Activated naive CD4-positive, alpha-beta T cell treated with anti-CD3 and anti-CD28 coated beads, Interleukin-2, amount 50 U/mL, for 16 hours (primary cell): ENCODE results near the gene TOP3A.

Experiments
- DNase-seq: peaks from one replicate; pipeline ENCODE4 v3.0.0-alpha.2; 2020

Gene TOP3A

GRCh38 chr17:18253947-18254821 is 60.6 kb downstream of the TOP3A start:
- DNase-seq: no peak

- no peak for DNase-seq
Observed at GRCh38 chr17:18253187-18253884, 61.5 kb downstream of the TOP3A start.

GRCh38 chr17:18252160-18252559 is 62.6 kb downstream of the TOP3A start:
- no peak for DNase-seq

GRCh38 chr17:18251204-18251603 is 63.6 kb downstream of the TOP3A start:
- no peak for DNase-seq

DNA sequence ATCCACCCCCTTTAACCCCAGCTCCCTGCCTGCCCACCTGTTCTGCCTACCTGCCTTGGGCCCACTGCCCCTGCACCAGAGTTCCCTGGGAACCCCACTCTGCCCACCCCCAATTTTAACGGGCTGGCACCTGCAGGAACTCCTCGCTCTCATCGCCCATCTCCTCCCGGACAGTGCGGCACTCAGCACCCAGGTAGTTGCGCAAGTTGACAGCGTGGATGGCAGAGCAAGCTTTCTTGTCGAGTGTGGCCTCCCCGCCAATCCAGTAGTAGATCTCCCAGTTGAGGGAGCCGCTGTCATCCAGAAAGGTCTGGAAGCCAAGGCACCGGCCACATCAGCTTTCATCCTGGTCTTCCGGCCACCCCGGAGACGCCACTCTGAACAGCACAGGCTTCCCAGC is 64.1 kb downstream of the TOP3A start:
- DNase-seq: no peak

GRCh38 chr17:18250259-18250658 is 64.5 kb downstream of the TOP3A start:
- DNase-seq: no peak

- no peak for DNase-seq
Observed at GRCh38 chr17:18248811-18249210, 66.0 kb downstream of the TOP3A start.

GRCh38 chr17:18248300-18248731 is 66.5 kb downstream of the TOP3A start:
- peak; percentile 66 for DNase-seq

GRCh38 chr17:18247613-18248001 is 67.2 kb downstream of the TOP3A start:
- DNase-seq: no peak

DNA sequence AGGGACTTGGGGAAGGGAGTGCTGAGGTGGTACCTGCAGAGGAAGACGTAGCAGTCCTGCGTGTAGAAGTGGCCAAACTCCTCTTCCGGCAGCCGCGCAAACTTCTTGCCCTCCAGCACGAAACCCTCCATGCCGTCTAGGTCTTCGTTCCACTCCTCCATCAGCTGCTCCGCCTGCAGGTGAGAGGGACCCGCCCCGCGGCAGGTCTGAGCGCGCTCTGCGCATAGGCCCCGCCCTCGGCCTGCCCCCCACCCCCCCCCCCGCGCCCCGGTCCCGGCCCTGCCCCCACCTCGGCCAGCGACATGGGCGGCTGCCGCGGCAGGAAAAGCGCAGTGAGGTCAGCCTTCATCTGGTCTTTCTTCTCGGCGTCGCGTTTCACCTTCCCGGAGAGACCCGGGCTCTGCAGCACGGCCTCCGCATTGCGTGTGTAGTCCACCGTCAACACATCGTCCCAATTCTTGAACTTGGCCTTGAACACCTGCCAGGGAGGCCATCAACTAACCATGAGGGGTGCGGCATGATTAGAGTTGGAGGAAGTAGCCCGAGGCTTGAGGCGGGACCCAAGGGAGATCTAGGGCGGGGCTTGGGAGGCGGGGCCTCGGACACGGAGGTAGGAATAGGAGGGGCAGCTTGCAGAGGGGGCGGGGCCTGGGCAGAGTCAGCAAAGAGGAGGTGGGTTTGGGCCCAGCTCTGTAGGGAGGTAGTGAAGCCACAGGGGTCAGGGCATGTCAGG is 67.7 kb downstream of the TOP3A start:
- DNase-seq: peak; percentile 28

DNA sequence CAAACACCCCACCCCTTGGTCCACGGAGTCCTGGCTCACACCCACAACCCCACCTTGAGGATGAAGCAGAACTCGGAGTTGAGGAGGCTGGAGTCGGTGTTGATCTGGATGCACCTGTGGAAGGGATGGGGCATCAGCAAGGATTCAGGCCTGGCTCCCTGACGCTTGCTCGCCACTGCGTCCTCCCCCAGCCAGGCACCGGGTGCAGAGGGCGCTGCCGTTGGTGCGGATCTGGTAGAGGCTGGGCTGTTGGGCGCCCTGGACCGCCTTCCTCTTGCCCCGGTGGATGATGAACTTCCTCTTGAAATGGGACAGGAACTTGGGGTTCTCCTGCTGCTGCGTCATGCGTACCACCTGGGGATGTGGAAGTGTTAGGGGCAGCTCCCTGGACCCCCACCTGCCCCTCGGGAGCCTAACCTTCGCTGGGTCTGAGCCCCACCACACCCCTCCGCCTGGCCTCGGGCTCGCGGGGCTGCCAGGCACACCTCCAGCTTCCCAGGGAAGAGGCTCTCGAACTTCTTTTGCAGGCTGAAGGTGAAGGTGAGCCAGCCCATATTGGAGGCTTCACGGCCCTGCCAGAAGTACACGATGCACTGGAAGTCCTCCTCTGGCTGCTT is 68.6 kb downstream of the TOP3A start:
- no peak for DNase-seq

DNA sequence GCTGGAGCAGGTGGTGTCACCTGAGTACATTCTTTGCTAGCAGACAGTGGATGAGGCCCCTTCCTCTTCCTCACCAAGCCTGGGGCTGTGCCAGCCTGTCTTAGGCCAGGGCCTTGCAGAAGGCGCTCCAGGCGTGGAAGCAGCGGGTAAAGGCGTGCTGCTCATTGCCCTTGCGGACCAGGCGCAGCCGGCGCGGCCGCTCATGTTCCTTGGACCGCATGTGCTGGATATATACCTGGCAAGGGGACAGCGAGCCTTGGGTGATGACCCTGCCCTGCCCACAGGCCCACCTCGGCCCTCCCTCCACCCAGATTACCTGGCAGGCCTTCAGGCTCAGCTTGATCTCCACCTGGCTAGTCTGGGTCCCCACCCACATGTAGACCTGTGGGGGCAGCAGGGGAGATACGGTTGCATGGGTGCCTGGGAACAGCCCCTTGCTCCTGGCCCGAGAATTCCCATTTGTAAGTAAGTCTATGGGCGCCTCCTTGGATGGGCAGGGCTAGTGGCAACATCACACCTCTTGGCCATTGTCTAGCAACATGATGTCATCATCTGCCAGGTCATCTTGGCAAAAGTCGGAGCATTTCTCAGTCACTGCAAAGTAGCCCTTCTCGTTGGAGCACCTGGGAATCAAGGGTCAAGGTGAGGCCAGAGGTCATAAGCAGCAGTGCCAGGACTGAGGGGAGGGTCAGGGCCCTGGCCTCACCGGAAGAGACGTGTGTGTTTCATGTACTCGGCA is 69.6 kb downstream of the TOP3A start:
- no peak for DNase-seq

DNA sequence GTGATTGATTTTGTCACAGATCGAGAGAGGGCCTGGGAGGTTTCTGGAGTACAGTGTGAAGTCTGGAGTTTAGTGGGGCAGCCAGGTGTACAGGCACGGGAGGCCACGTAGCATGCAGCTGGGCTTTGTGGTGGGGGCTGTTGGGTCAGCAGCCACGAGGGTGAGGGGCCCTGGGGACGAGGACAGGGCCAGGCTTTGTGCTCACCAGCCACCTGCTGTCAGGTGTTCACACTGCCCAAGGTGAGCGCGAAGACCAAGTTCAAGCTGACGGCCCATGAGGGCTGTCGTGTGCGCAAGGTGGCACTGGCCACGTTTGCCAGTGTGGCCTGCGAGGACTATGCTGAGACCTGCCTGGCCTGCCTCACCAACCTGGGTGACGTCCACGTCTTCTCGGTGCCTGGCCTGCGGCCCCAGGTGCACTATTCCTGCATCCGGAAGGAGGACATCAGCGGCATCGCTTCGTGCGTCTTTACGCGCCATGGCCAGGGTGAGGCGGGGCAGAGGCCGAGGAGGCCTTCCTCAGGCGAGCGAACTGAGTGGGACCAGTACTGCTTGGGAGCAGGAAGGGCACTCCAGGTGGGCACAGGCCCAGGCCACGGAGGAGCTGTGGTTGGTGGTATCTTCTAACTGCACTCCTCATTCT is 73.4 kb downstream of the TOP3A start:
- DNase-seq: no peak

DNA sequence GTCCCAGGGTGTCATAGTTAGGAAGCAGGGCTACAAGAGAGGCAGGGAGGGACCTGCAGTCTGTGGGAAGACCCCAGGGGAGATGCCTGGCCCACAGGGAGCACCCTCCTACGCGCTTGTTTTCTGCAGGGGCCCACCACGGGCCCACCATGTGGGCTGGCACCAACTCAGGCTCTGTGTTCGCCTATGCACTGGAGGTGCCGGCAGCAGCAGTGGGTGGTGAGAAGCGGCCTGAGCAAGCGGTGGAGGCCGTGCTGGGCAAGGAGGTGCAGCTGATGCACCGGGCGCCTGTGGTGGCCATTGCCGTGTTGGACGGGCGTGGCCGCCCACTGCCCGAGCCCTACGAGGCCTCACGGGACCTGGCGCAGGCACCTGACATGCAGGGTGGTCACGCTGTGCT is 74.3 kb downstream of the TOP3A start:
- no peak for DNase-seq

GRCh38 chr17:18238299-18238698 is 76.5 kb downstream of the TOP3A start:
- DNase-seq: no peak

DNA sequence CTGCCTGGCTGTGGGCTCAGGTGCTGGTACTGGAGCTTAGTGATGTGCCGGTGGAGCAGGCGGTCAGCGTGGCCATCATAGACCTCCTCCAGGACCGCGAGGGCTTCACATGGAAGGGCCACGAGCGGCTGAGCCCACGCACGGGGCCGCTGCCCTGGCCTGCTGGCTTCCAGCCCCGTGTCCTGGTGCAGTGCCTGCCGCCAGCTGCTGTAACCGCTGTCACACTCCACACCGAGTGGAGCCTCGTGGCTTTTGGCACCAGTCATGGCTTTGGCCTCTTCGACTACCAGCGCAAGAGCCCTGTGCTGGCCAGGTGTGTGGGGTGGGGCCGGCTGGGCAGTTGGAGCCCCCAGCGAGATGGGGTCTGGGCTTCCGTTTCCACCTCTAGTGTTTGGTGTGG is 77.3 kb downstream of the TOP3A start:
- DNase-seq: no peak

DNA sequence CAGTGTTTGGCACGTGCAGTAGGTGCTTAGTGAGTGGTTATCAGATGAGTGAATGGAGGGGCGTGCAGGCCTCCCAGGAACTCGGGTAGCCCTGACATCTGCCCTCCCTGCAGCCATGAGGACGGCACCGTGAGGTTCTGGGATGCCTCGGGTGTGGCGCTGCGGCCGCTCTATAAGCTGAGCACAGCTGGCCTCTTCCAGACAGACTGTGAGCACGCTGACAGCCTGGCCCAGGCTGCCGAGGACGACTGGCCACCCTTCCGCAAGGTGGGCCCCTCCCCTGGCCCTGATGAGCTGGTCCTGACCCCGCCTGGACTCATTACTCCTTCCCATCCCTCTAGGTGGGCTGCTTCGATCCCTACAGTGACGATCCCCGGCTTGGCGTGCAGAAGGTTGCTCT is 78.3 kb downstream of the TOP3A start:
- no peak for DNase-seq

GRCh38 chr17:18235743-18236256 is 79.0 kb downstream of the TOP3A start:
- DNase-seq: no peak

GRCh38 chr17:18234853-18235380 is 79.9 kb downstream of the TOP3A start:
- no peak for DNase-seq

GRCh38 chr17:18233803-18234518 is 80.8 kb downstream of the TOP3A start:
- no peak for DNase-seq

- DNase-seq: no peak
Observed at GRCh38 chr17:18231164-18231563, 83.6 kb downstream of the TOP3A start.
